Motor neuron (in vitro differentiated cells): ENCODE measurements around the gene CDX4. TPM values are rescaled to one million over a fixed set of nuclear protein-coding genes. Genes with fewer than 3 reads are reported as not detected.

Experiments used
- ATAC-seq, 8 experiments: fragments of 200-7000 bp; cut with Tn5 transposase; replicated peaks in 6 of 8; 2 replicates each; pipeline ENCODE4 v1.8.0; 2021; ENCODE audit warnings: mild to moderate bottlenecking in 8 of 8, moderate library complexity in 8 of 8
- H3K27ac ChIP-seq, 2 donors: fragments of 250-450 bp; sonication (Bioruptor Pico); 2 replicates each; pipeline ENCODE4 v1.9.0; 2021; ENCODE audit warnings: antibody characterized with exemption in 2 of 2, mild to moderate bottlenecking in 2 of 2, moderate library complexity in 1 of 2
- H3K4me1 ChIP-seq, 2 donors: fragments of 250-450 bp; sonication (Bioruptor Pico); replicated peaks in 1 of 2; 2 replicates each; pipeline ENCODE4 v1.6.1; 2021; ENCODE audit warnings: antibody characterized with exemption in 2 of 2, mild to moderate bottlenecking in 2 of 2, moderate library complexity in 1 of 2
- H3K4me3 ChIP-seq, 5 donors: fragments of 250-450 bp; sonication (Bioruptor Pico); 2 replicates each; pipeline ENCODE4 v1.9.0; 2021; ENCODE audit warnings: antibody characterized with exemption in 5 of 5, mild to moderate bottlenecking in 5 of 5, moderate library complexity in 4 of 5
- WGBS, 10 experiments: fragments of 450-650 bp; shearing (Covaris generic); methylation state at CpG; one replicate each; pipeline ENCODE4 v1.0.0; 2022; 5-methylcytosine and 5-hydroxymethylcytosine counted together
- in situ Hi-C, 9 experiments: fragments of 400-800 bp; cut with MboI; loops; one replicate each; pipeline ENCODE4 v1.15.0; 2021; ENCODE audit warnings: low sequenced_read_pairs in 9 of 9, low pct_unique_long_range_greater_than_20kb in 2 of 9; ENCODE audit not compliant: unreplicated experiment in 9 of 9
- total RNA-seq, 8 experiments: library from RNA; unstranded; fragments of 300-600 nt; gene quantifications; 2 replicates each; pipeline versions ENCODE4 v1.2.3 to v1.2.4, GENCODE V29; 2022

Gene CDX4
- under 1 TPM in 3 of 8 experiments, not detected in 5; 0.05 to 0.28 (median 0.21) TPM for total RNA-seq

GRCh38 chrX:73446831-73447230, at the start of gene CDX4:
CDX4 (plus strand) TSS chrX:73447053; CDS start chrX:73447254, 201 bp downstream.
- no peak for ATAC-seq
- Histone ChIP-seq H3K27ac (no peak within 1 kb of the TSS), H3K4me3 (no peak within 1 kb of the TSS), H3K4me1 (no peaks in the 10 kb centered on the region)
- in situ Hi-C loops: no loop called here
- WGBS, 10 experiments: 35 to 100% (median 80%) methylated on average over 1 to 5 of the region's 7 CpGs; no CpG with 5 or more reads in 7 of the 10 experiments

- ATAC-seq: no peak
- in situ Hi-C loops: no loop called here
- no peak overlapping the region for H3K27ac ChIP-seq
- 0 to 100% (median 20%) methylated on average over 1 to 2 of the region's 2 CpGs; no CpG with 5 or more reads in 7 of the 10 experiments for WGBS, 10 experiments
- H3K4me3 ChIP-seq: no peak overlapping the region
- H3K4me1 ChIP-seq: peaks cover 0 to 6% of the 10 kb centered on the region in 2 donors
Measured at GRCh38 chrX:73398185-73398914, 48.5 kb upstream of the CDX4 start.

GRCh38 chrX:73400136-73400748, 46.6 kb upstream of the CDX4 start:
- Histone ChIP-seq H3K27ac (no peak overlapping the region), H3K4me1 (peaks cover 0 to 6% of the 10 kb centered on the region in 2 donors), H3K4me3 (no peak overlapping the region)
- in situ Hi-C loops: no loop called here
- 10 to 83% (median 68%) methylated on average over 1 to 2 of the region's 4 CpGs; no CpG with 5 or more reads in 6 of the 10 experiments for WGBS, 10 experiments
- peak in 1 of 8 experiments; percentile 27 for ATAC-seq

GRCh38 chrX:73401591-73402266, 45.1 kb upstream of the CDX4 start:
- Histone ChIP-seq H3K4me1 (peaks cover 0 to 6% of the 10 kb centered on the region in 2 donors), H3K27ac (no peak overlapping the region), H3K4me3 (no peak overlapping the region)
- in situ Hi-C loops: no loop called here
- peak in 5 of 8 experiments; percentile 20 to 58 (median 30) for ATAC-seq
- WGBS, 10 experiments: no CpG with 5 or more reads among the region's 9 CpGs

GRCh38 chrX:73412930-73413329, 33.9 kb upstream of the CDX4 start:
- ATAC-seq: peak in 2 of 8 experiments; percentile 56 to 71
- no peak overlapping the region for H3K27ac ChIP-seq
- in situ Hi-C loops: no loop called here
- no peaks in the 10 kb centered on the region for H3K4me1 ChIP-seq
- H3K4me3 ChIP-seq: no peak overlapping the region

- Histone ChIP-seq H3K27ac (no peak overlapping the region), H3K4me3 (no peak overlapping the region), H3K4me1 (no peaks in the 10 kb centered on the region)
- ATAC-seq: no peak
- in situ Hi-C loops: no loop called here
- 20 to 60% methylated on average over 1 of the region's 34 CpGs; no CpG with 5 or more reads in 8 of the 10 experiments for WGBS, 10 experiments
Measured at GRCh38 chrX:73447311-73447794, 500 bp downstream of the CDX4 start.

- ATAC-seq: no peak
- Histone ChIP-seq H3K4me1 (no peaks in the 10 kb centered on the region), H3K4me3 (no peak overlapping the region), H3K27ac (no peak overlapping the region)
- 24 to 33% methylated on average over 1 to 7 of the region's 20 CpGs; no CpG with 5 or more reads in 8 of the 10 experiments for WGBS, 10 experiments
- in situ Hi-C loops: no loop called here
Measured at GRCh38 chrX:73448379-73448778, 1.5 kb downstream of the CDX4 start.

- 0% methylated on average over 1 of the region's 1 CpG; no CpG with 5 or more reads in 8 of the 10 experiments for WGBS, 10 experiments
- no peak overlapping the region for H3K27ac ChIP-seq
- H3K4me3 ChIP-seq: no peak overlapping the region
- in situ Hi-C loops: no loop called here
- no peaks in the 10 kb centered on the region for H3K4me1 ChIP-seq
- no peak for ATAC-seq
Measured at GRCh38 chrX:73455171-73455570, 8.3 kb downstream of the CDX4 start.

GRCh38 chrX:73457306-73457705, 10.5 kb downstream of the CDX4 start:
- no peak for ATAC-seq
- Histone ChIP-seq H3K4me3 (no peak overlapping the region), H3K27ac (no peak overlapping the region), H3K4me1 (no peaks in the 10 kb centered on the region)
- in situ Hi-C loops: no loop called here

GRCh38 chrX:73468376-73468775, 21.5 kb downstream of the CDX4 start:
- in situ Hi-C loops: no loop called here
- Histone ChIP-seq H3K4me3 (no peak overlapping the region), H3K27ac (no peak overlapping the region), H3K4me1 (no peaks in the 10 kb centered on the region)
- ATAC-seq: no peak

GRCh38 chrX:73478961-73479360, 32.1 kb downstream of the CDX4 start:
- ATAC-seq: no peak
- no peak overlapping the region for H3K27ac ChIP-seq
- H3K4me3 ChIP-seq: no peak overlapping the region
- in situ Hi-C loops: no loop called here
- H3K4me1 ChIP-seq: no peaks in the 10 kb centered on the region
- 58 to 100% (median 73%) methylated on average over 1 to 4 of the region's 4 CpGs; no CpG with 5 or more reads in 5 of the 10 experiments for WGBS, 10 experiments

GRCh38 chrX:73481521-73481920, 34.7 kb downstream of the CDX4 start:
- H3K4me1 ChIP-seq: no peaks in the 10 kb centered on the region
- no peak for ATAC-seq
- 70% methylated on average over 2 of the region's 2 CpGs; no CpG with 5 or more reads in 9 of the 10 experiments for WGBS, 10 experiments
- no peak overlapping the region for H3K27ac ChIP-seq
- no peak overlapping the region for H3K4me3 ChIP-seq
- in situ Hi-C loops: no loop called here

GRCh38 chrX:73490661-73491060, 43.8 kb downstream of the CDX4 start:
- ATAC-seq: peak in 2 of 8 experiments; percentile 25 to 75
- 0 to 80% (median 43%) methylated on average over 1 to 3 of the region's 3 CpGs; no CpG with 5 or more reads in 5 of the 10 experiments for WGBS, 10 experiments
- in situ Hi-C loops: no loop called here
- no peak overlapping the region for H3K4me3 ChIP-seq
- no peak overlapping the region for H3K27ac ChIP-seq
- no peaks in the 10 kb centered on the region for H3K4me1 ChIP-seq
